Adrenal gland (tissue), 12 donors: Measurements from ENCODE around the gene HMGA1. TPM values are rescaled to one million over a fixed set of nuclear protein-coding genes. Genes with fewer than 3 reads are reported as not detected.

Experiments used
- DNase-seq, 7 donors: peaks; one replicate each; pipeline ENCODE4 v3.0.0-alpha.2; 2019 to 2020
- H3K27ac ChIP-seq, 5 donors: fragments of 200-600 bp; sonication (generic) in 4 of 5; 1 replicate in 3 of 5; 2 replicates in 2 of 5; pipeline versions ENCODE4 v1.5.1 to v1.8.0; 2016 to 2020; ENCODE audit warnings: mild to moderate bottlenecking in 1 of 5
- H3K27me3 ChIP-seq: fragments of 200-600 bp; 2 replicates; pipeline ENCODE4 v1.8.0; 2021
- H3K36me3 ChIP-seq, 2 donors: fragments of 200-600 bp; replicated peaks in 1 of 2; 1 replicate in 1 of 2; 2 replicates in 1 of 2; pipeline versions ENCODE4 v1.5.1 to v1.8.0; 2018 to 2022
- H3K4me1 ChIP-seq, 2 donors: fragments of 200-600 bp; replicated peaks in 1 of 2; 1 replicate in 1 of 2; 2 replicates in 1 of 2; pipeline versions ENCODE4 v1.5.1 to v1.8.0; 2018 to 2021
- H3K4me3 ChIP-seq, 4 donors: fragments of 200-600 bp; sonication (generic) in 3 of 4; one replicate each; pipeline ENCODE4 v1.5.1; 2016 to 2018
- H3K9me3 ChIP-seq, 3 donors: fragments of 200-600 bp; sonication (generic) in 1 of 3; replicated peaks in 1 of 3; 1 replicate in 2 of 3; 2 replicates in 1 of 3; pipeline versions ENCODE4 v1.5.1 to v1.8.0; 2016 to 2021
- POLR2A ChIP-seq, 2 donors: fragments of 450-650 bp; IDR thresholded peaks; one replicate each; pipeline ENCODE4 v1.6.1; 2017; ENCODE audit warnings: antibody characterized with exemption in 2 of 2, mild to moderate bottlenecking in 2 of 2, moderate library complexity in 1 of 2
- WGBS, 4 donors: extraction: QIAGEN DNeasy Blood & Tissue Kit in 2 of 4; methylation state at CpG; one replicate each; pipeline versions ENCODE4 v1.1.5 to v1.1.7; 2013 to 2017; 5-methylcytosine and 5-hydroxymethylcytosine counted together
- intact Hi-C, 2 donors: fragments of 100-400 bp; cut with DNase I; formaldehyde crosslinking; loops; one replicate each; pipeline versions ENCODE4 v1.14.1 to v1.15.0; 2022 to 2023
- polyA plus RNA-seq, 3 donors: library from polyadenylated mRNA; stranded (reverse); fragments of 200-250 nt in 2 of 3; fragments of 350-450 nt in 1 of 3; fragmentation: Illumina TruSeq in 1 of 3; extraction: RNeasy Lipid Tissue Mini Kit (QIAGEN cat#74804) in 1 of 3; gene quantifications; one replicate each; pipeline ENCODE4 v1.2.3, GENCODE V29; 2013 to 2014
- total RNA-seq, 9 donors: library from RNA; depleted of rRNA in 4 of 9; stranded (reverse); fragments of >200 nt in 4 of 9; fragments of 120-200 nt in 1 of 9; fragmentation: NEBNext Ultra II Directional in 1 of 9; extraction: Animal tissue kit (Norgen Biotek cat#: 25700) in 1 of 9; gene quantifications; one replicate each; pipeline versions ENCODE4 v1.1.0 to v1.2.4, GENCODE V29; 2013 to 2023
- TF ChIP-seq, protein P1 (sequence below), 6 experiments: fragments of 450-650 bp in 4 of 6; fragments of 200-600 bp in 2 of 6; sonication (generic) in 1 of 6; IDR thresholded peaks; 1 replicate in 5 of 6; 2 replicates in 1 of 6; pipeline versions ENCODE4 v1.5.1 to v1.8.0; 2016 to 2021; ENCODE audit warnings: antibody characterized with exemption in 6 of 6, mild to moderate bottlenecking in 2 of 6, moderate library complexity in 1 of 6
- donor health status: healthy with polysubstance abuse.
- donor health status: Bipolar disorder and iron deficiency.
- donor health status: DM: yes; HTN: yes; CAD: no.
- donor health status: DM: no; HTN: no; CAD: no.
- donor health status: DM: no; HTN: no; CAD: no.
- donor health status: DM: yes; HTN: yes; CAD: no.

HMGA1 gene
- total and polyA plus RNA-seq, 12 donors = 3.6 to 27.0 (median 11.8) TPM

DNA sequence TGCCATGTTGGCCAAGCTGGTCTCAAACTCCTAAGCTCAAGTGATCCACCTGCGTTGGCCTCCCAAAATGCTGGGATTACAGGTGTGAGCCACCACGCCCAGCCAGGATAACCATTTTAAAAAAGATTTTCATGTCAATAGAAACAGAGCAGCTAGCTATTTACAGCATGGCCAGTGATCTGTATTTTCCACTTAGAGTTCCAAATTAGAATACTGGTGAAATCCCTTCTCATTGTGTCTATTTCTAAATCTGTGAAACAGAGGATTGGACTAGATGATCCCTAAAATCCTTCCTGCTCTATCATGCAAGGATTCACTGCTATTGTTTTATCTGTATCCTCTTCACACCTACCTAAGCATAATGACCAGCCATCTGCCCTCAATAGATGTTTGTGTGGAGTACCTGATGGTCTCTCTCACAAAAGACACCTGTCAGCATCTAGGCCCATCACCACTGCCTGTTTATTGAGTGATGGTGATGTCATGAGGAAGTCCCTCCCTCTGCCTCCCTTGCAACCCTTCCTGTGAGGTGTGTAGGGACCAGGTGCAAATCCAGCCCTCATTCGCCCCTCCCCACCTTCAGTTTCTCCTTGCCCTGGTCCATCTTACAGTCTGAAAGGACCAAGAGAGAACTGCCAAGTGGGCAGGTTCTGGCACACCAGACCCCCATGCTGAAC is 38.6 kb downstream of the HMGA1 start:
- Histone ChIP-seq H3K27me3 (no peaks in the 10 kb centered on the region), H3K27ac (no peak overlapping the region), H3K4me1 (peaks cover 0 to 6% of the 10 kb centered on the region in 2 donors), H3K4me3 (no peak overlapping the region), H3K9me3 (no peaks in the 10 kb centered on the region), H3K36me3 (no peaks in the 10 kb centered on the region)
- TF ChIP-seq POLR2A (IDR thresholded peaks at IDR 0.05) = no peak
- TF ChIP-seq, protein P1, sequence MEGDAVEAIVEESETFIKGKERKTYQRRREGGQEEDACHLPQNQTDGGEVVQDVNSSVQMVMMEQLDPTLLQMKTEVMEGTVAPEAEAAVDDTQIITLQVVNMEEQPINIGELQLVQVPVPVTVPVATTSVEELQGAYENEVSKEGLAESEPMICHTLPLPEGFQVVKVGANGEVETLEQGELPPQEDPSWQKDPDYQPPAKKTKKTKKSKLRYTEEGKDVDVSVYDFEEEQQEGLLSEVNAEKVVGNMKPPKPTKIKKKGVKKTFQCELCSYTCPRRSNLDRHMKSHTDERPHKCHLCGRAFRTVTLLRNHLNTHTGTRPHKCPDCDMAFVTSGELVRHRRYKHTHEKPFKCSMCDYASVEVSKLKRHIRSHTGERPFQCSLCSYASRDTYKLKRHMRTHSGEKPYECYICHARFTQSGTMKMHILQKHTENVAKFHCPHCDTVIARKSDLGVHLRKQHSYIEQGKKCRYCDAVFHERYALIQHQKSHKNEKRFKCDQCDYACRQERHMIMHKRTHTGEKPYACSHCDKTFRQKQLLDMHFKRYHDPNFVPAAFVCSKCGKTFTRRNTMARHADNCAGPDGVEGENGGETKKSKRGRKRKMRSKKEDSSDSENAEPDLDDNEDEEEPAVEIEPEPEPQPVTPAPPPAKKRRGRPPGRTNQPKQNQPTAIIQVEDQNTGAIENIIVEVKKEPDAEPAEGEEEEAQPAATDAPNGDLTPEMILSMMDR (IDR thresholded peaks at IDR 0.05) = no peak
- no peak for DNase-seq
- 92 to 95% (median 94%) methylated on average over 3 of the region's 3 CpGs for WGBS, 4 donors
- intact Hi-C loops = no loop called here

DNA sequence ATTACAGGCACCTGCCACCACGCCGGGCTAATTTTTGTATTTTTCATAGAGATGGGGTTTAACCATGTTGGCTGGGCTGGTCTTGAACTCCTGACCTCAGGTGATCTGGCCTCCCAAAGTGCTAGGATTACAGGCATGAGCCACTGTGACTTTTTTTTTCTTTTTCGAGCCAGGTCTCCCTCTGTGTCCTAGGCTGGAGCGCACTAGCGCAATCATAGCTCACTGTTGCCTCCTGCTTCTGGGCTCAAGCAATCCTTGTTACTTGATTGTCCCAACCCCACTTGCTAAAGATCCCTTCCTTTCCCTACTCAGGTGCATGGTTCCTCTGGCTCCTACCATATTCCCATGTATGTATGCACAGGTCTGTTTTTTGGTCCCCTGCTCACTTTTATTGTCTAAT is 39.5 kb downstream of the HMGA1 start:
- Histone ChIP-seq H3K36me3 (no peaks in the 10 kb centered on the region), H3K27me3 (no peaks in the 10 kb centered on the region), H3K27ac (no peak overlapping the region), H3K4me3 (no peak overlapping the region), H3K9me3 (no peaks in the 10 kb centered on the region), H3K4me1 (peaks cover 0 to 6% of the 10 kb centered on the region in 2 donors)
- no peak for TF ChIP-seq POLR2A (IDR thresholded peaks at IDR 0.05)
- TF ChIP-seq, protein P1 (IDR thresholded peaks at IDR 0.05) = no peak
- intact Hi-C loops = no loop called here
- WGBS, 4 donors = 85 to 99% (median 92%) methylated on average over 5 of the region's 5 CpGs
- DNase-seq = no peak

- Histone ChIP-seq H3K9me3 (no peaks in the 10 kb centered on the region), H3K4me1 (peaks cover 0 to 6% of the 10 kb centered on the region in 2 donors), H3K27ac (no peak overlapping the region), H3K4me3 (no peak overlapping the region), H3K36me3 (no peaks in the 10 kb centered on the region), H3K27me3 (no peaks in the 10 kb centered on the region)
- TF ChIP-seq POLR2A (IDR thresholded peaks at IDR 0.05) = no peak
- TF ChIP-seq, protein P1 (IDR thresholded peaks at IDR 0.05) = no peak
- intact Hi-C loops = no loop called here
- DNase-seq = no peak
- 53 to 62% (median 55%) methylated on average over 10 of the region's 10 CpGs for WGBS, 4 donors
These were observed 40.4 kb downstream of the HMGA1 start for GRCh38 chr6:34276881-34277762.

DNA sequence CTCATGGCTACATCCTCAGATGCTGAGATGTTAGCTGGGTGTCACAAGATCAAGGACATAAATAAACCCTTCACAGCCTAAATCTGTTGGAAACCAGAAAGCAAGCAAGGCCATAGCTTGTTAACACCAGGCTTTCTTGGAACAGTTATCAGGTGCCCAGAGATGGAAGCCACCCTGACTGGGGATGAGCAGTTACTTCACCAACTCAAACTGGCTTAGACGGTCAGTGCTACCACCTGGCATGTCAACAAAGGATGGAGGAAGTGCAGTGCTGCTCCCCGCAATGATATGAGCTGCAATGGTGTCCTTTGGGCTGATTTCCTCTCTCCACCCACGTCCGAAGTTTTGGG is 41.1 kb downstream of the HMGA1 start:
- Histone ChIP-seq H3K36me3 (no peaks in the 10 kb centered on the region), H3K4me3 (no peak overlapping the region), H3K27me3 (no peaks in the 10 kb centered on the region), H3K9me3 (no peaks in the 10 kb centered on the region), H3K4me1 (peaks cover 0 to 6% of the 10 kb centered on the region in 2 donors), H3K27ac (no peak overlapping the region)
- DNase-seq = no peak
- intact Hi-C loops = no loop called here
- TF ChIP-seq POLR2A (IDR thresholded peaks at IDR 0.05) = no peak
- TF ChIP-seq, protein P1 (IDR thresholded peaks at IDR 0.05) = no peak
- 93 to 95% (median 94%) methylated on average over 4 of the region's 4 CpGs for WGBS, 4 donors
